CD1c-positive myeloid dendritic cell (primary cell): ENCODE data around the gene TMCC3.
"Not testable (repeated sequence)": the region's sequence is repeated elsewhere in the genome, so short reads cannot be mapped to it uniquely, and the experiment has no call there.

Source experiments
- DNase-seq: peaks from one replicate; pipeline ENCODE4 v3.0.0-alpha.2; 2016; ENCODE audit errors: extremely low spot score

Gene TMCC3

DNA sequence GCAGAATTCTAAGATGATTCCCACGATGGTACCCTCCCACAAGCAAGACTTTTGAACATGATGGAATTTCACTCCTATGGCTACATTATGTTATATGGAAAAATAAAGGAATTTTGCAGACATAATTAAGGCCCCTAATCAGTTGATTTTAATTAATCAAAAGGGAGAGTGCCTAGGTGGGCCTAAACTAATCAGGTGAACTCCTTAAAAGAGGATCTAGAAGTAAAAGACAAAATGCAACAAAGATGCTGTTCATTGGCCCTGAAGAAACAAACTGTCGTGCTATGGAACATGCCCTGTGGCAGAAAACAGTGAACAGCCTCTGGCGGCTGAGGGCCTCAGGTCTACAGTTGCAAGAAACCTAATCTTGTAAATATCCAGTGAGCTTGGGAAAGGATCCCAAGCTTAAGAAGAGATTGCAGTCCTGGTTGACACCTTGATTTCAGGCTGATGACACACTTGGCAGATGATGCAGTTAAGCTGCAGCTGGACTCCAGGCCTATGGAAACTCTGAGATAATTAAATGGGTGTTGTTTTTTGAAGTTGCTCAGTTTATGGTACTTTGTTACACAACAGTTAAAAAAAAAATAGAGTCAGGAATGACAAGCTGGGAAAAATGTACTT, 13.8 kb downstream of the TMCC3 start:
- DNase-seq, result no peak

DNA sequence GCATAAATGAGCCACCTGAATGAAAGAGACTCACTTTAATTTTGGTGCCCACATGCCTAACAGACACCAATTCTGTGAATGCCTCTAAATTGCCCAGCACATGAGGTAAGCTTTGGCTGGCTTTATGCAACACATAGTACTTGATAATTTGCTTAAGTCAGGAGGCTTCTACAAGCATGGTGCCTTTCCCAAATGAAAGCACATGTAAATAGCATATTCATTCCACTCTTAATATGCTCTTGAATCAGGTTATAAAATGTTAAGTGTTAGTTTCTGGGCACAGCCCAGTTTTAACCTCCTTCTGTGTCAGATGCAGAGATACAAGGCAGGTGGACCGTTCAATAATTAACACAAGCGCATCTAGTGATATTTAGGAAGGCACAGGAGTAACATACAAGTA, 15.6 kb downstream of the TMCC3 start:
- no peak for DNase-seq

DNA sequence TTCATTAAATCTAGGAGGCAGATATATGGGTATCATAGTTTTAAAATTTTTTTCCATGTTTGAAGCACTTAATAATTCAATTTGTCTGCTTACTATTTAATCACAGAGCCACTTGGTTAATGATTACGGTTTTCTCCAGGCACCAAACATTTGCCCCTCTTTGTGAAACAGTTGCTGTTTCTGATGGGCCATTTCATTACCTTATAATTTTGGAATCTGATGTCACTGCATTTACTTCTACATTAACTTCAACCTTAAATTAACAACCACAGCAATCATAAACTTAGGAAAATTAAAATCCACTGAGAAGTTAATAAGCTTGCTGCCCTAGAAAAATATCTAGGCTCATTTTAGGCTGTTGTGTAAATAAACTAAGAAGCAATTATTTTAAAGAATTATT, 17.0 kb downstream of the TMCC3 start:
- DNase-seq, result no peak

DNA sequence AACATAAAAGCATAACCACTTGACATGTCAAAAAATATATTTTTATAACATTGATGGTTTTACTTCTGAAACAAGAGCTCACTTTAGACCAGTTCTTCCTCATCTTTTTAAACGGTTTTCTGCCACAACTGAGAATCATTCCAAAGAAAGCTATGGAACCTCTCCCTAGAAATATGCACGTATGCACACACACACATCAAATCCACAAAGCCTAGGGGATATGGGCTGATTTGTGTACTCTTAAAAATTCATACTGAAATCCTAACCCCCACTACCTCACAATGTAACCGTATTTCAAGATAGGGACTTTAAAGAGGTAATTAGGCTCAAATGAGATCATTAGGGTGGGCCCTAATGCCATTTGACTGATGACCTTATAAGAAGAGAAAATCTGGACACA, 19.3 kb downstream of the TMCC3 start:
- DNase-seq, result no peak

DNA sequence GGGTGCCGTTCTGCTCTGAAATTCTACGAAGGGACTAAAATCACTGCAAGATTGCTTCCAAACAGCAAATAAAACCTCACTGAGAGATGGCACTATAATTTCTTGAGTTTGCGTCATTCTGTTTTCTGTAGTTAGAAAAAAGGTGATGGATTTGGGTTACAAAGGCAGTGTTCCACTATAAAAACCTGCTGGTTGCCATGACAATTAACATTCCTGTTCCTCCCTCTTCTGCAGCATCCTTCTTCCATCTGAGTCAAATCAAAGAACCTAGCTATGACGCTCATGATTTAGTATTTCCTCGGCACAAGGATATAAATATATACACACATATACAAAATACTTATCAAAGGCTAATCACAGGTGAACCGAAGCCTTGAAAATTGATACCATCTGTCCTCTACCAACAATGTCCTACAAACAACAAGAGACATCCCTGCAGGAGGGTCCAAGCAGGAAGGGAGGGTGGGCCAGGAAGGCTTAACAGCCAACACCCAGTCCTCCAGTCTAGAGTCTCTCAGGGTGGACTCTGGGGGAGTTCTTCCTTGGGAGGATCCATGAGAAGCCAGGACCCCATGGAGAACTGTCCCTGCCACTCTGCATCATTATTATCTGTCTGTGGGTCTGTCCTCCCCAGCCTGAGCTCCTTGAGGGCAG, 21.4 kb downstream of the TMCC3 start:
- DNase-seq, result no peak

DNA sequence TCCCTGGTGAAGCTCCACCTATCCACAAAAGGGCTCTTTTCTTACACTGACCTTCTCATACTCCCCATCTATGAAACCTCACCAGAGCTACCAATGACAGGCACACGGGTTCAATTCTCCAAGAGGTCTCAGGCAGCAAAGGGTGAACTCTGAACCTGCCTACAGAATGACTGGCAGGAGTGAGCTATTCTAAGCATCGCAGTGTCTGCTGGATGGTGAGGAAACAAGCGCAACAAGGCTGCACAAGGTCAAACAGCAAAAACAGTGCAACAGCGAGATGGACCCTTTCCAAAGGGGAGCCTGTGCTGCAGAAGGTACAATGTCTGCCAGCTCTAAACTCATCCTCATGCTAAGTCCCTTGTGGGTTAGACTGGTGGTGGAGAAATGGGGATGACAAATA, 22.0 kb downstream of the TMCC3 start:
- DNase-seq, result no peak

DNA sequence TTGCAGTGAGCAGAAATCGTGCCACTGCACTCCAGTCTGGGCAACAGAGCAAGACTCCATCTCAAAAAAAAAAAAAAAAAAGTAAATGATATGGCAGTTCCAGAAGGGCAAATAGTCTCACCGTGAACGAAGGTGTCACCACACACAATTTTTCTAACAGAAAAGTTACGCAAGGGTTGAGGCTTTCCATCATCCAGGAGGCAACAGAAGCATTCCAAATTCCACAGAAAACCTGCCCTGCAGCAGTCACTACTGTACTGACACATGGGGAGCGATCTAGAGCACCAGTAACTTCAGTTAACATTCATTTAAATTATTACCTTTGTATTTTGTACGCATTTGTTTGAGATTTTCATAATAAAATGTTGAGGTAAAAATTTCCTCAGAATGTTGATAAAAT, 24.8 kb downstream of the TMCC3 start:
- no peak for DNase-seq

DNA sequence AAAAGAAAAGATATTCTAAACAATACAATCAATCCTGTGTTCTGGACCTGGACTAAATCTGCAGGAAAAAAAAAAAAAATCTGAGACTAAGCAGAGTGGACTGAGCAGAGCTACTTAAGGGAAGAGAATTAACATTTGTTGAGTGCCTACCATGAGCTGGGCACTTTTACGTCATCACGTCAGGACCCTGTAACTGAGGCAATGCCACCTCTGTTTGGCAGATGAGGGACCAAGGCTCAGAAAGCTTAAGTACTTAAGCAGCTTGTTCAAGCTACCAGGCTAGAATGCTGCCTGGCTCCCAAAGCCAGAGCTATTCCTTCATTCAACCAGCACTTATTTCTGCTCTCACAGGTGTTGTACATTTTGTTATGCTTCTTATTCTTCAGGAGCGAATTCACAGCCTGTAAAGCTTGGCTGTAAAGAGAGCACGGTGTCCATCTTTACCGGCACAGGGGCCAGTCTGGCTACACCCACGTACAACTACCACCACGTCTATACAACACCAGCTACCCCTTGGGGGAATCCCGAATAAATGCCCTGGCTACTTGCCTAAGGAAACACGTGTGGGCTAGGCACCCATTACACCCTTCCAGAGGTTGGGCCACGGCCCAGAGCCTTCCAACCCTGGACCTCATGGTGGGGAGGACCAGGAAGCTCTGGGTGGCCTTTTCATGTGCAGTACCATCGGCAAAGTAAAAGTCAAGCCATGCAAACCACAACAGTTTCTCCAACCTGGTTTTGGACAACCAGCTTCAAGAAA, 27.0 kb downstream of the TMCC3 start:
- DNase-seq, result no peak

DNA sequence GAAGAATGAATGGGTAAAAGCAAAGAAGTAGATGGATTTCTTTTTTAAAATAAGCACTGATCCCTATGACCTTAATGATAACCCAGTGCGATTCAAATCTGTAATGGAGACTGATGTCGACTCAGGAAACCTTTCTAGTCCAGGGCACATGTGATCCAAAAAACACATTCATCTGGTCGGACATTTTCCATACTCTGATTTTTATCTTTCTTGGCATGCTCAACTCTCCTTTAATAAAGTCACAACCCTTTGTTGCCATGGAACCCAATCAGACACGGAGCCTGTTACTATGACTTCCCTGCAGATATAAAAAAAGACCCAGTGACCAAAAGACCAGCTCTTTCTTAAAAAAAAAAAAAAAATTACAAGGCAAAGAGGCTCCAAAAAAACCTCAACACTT, 27.9 kb downstream of the TMCC3 start:
- DNase-seq, result no peak

DNA sequence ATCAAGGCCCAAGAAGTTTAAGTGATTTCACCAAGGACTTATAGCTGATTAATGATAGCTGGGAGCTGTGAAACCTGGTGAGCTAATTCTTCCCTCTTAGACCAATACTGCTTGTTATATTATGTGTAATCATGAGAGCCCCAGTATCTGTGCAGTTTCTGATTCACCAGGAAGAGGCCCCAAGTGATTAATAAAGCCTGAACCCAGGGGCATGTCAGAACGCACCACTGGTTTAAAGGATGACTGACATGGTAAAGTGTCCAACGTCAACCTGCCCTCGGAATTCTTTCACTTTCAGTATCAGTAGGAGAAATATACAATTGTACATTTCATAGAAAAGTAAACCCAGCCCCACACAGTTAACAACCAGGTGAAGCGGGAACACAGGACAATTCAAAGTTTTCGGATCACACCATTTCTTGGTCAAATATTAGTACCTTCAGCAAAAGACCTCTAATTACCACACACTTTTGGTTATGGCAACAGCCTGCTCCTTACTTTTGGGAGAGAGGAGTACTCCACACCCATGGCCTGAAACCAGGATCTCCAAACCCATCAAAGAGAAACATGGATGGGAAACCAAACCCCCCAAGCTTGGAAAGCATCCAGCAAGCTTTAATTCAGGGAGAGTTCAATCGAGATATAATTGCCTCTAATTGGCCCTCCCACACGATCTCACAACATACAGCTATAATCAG, 28.5 kb downstream of the TMCC3 start:
- no peak for DNase-seq

DNA sequence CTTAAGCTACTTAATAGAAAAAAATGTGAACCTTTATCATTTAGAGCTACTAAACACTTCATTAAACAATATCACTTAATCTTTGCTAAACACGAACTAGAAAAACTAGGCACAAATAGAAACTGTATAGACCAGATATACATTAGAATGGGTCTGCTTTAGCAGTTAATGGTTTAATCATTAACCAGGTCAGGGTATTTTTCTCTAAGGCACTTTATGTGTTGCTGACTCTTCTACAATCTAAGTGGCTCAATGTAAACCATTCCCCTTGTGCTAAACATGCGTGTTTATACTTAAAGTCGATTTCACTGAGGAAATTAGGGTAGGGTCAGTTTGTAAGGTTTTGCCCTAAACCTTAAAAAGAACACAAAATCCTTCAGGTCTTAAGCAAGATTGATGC, 29.7 kb downstream of the TMCC3 start:
- DNase-seq, result no peak

DNA sequence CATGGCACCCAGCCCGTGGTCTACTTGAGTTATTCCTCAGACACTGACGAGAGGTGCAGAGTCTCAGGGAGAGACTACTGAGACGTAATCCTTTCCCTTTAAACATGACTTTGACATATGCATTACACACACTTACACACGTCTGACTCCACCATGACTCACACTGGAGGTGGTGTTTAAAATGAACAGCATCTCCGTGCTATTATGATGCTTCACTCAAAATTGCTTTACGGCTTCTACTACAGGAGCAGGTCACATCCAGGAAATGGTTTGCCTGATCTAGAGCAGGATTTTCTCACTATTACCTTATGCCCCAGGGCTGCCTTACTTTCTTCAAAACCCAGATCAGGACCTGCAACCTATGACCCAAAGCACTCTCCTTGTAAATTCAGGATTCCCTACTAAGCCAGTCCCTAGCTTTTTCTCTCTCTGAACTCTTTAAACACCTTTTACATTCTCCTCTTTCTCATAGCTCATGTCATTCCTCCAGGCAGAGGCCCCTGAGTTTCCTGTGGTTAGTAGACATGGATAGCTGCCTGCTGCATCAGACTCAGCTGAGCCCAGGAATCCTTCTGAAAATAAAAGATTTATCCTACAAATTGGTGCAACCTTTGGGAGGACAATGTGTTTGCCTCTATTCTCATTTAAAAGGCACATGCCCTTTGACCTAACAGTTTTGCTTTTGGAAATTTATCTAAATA, 31.2 kb downstream of the TMCC3 start:
- DNase-seq, result no peak

DNA sequence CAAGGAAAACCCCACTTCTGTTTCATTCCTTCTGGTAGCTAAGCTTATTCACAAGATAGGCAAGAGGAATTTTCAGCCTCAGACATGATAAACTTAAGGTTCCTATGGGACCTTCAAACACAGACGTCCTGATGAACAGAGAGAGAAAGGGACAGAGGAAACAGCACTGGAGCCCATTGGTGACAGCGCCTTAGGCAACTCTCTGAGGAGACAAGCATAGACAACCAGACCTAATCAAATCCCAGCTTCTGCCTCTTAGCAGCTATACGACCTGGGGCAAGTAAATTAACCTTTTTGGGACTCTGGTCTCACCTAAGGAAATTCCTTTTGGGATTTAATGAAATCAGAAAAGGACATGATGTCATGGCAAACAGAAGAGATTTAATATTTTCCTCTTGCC, 33.3 kb downstream of the TMCC3 start:
- no peak for DNase-seq

DNA sequence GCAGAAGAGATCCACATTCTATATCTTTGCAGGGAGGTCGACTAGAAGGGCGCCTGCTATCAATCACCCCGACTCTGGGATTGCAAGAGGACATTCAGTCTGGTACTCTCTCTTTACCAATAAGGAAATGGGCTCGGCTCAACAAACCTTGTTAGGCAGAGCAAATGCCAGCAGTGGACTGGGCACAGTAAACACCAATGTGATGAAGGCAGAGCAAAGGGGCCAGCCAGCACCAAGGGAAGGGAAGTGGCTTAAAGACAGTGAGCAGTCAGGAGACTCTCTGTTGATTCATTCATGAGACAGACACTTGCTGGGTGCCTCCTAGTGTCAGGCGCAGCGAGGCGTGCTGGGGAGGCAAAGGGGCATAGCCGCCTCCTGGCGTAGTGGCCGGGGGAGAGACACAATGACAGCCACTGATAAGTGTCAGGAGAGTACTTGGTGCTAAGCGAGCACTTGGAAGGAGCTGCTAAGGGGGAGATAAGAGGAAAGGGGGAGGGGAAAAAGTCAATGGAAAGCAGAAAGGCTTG, 34.1 kb downstream of the TMCC3 start:
- no peak for DNase-seq

DNA sequence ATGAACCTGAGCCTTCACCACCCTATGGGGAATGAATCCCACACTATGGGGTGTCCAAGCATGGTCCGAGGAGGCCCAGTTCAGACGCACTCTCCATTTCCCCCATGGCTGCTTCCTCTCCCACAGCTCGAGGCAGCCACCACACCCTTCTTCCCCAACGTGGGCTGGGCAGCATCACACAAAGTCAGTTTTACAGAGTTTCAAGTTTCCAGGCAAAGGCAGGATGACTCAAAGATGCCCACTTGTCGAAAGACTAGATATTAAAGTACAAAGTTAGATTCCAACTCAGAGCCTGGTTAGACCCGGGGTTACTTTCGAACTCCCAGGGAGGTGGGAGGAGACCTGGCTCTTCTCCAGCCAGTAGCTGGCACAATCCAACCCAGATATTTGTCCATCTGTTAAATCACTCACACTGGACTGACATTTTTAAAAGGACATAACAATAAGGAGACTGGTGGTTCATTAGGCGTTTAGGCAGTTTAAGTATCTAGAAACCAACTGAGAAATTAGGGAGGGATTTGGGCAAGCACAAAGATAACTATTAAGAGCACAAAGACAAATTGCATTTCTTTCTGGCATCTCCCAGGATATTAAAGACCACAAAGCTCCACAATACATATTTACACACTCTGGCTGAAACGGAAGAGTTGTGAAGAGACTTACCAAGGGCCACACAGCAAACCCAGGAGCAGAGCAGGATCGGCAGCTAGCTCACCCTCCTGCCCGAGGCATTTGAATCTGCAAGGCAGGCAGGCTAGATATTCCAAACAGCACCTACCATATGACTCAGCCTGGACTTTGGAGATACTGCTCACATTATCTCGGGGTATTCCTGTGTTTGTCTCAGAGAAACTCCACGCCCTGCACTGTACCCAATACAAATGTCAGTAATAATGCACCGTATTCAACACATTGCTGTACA, 34.8 kb downstream of the TMCC3 start:
- peak; percentile 18 for DNase-seq

DNA sequence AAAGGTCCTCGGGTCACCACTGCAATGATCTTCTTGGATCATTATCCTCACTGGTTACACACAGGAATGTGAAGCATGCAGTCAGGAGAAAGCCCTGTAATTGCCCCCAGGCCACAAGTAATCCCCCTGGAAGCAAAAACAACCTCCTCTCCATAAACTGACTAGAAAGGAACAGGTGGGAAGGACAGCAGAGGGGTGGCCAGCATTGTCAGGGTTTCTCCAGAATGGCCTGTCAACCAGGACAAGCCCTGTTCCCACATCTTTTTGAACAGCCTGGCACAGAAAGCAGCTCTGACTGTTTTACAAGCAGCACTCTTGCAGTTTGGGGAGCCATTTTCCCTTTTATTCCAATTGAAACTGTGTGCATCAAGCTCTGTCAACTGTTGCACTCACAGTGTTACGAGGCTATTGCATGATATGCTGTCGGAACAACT, 36.1 kb downstream of the TMCC3 start:
- DNase-seq, result no peak

DNA sequence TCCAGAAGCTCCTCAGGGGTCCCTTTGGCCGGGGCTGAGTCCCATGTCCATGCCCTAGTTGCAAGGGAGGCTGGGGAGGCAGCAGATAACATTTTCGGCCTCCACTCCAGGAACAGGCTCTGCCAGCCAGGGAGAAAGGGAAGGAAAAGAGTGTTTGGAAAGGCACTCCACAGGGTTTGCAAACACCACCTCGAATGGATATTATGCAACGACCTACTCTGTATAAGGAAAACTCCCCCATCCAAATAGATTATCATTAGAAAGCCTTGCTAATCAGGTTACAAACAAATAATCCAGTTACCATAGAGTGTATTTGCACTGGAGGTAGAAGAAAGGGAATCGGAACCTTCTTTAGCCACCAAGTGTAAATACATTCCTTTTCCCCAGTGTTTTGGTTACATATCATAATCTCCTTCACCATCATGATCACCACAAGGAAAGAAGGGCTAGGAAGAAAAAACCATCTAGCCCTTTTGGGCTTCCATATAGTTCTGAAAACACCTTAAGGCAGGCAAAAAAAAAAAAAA, 40.4 kb downstream of the TMCC3 start:
- DNase-seq, result no peak

DNA sequence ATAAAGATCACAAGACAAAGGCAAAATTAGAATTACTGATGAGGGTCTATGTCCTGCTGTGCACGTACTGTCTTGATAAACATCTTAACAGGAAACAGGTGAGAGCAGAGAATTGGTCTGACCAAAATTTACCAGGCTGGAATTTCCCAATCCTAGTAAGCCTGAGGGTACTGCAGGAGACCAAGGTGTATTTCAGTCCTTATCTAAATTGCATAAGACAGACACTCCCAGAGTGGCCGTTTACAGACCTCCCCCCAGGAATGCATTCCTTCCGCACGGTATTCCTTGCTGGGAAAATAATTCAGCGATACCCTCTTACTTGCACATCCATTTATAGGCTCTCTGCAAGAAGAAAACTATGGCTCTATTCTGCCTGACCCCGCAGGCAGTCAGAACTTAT, 43.5 kb downstream of the TMCC3 start:
- not testable (repeated sequence) for DNase-seq

DNA sequence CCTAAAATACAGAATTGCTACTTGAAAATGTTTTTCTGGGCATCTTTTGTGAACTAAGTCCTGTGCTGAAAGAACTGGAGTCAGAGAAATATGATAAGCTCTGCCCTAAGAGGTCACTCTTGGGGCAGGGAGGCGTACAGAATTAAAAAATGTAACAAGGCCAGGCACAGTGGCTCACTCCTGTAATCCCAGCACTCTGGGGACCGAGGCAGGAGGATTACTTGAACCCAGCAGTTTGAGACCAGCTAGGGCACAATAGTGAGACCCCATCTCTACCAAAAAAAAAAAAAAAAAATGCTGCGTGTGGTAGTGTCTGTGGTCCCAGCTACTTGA, 46.0 kb downstream of the TMCC3 start:
- DNase-seq, result no peak
